DLD1 (cell line): ENCODE results near the gene GCN1.
"Not testable (repeated sequence)": the region's sequence is repeated elsewhere in the genome, so short reads cannot be mapped to it uniquely, and the experiment has no call there.

Experiments
- in situ Hi-C: cut with HindIII; loops from 2 replicates; pipeline ENCODE4 v1.10.0; 2017; ENCODE audit warnings: low sequenced_read_pairs

The GCN1 gene

DNA sequence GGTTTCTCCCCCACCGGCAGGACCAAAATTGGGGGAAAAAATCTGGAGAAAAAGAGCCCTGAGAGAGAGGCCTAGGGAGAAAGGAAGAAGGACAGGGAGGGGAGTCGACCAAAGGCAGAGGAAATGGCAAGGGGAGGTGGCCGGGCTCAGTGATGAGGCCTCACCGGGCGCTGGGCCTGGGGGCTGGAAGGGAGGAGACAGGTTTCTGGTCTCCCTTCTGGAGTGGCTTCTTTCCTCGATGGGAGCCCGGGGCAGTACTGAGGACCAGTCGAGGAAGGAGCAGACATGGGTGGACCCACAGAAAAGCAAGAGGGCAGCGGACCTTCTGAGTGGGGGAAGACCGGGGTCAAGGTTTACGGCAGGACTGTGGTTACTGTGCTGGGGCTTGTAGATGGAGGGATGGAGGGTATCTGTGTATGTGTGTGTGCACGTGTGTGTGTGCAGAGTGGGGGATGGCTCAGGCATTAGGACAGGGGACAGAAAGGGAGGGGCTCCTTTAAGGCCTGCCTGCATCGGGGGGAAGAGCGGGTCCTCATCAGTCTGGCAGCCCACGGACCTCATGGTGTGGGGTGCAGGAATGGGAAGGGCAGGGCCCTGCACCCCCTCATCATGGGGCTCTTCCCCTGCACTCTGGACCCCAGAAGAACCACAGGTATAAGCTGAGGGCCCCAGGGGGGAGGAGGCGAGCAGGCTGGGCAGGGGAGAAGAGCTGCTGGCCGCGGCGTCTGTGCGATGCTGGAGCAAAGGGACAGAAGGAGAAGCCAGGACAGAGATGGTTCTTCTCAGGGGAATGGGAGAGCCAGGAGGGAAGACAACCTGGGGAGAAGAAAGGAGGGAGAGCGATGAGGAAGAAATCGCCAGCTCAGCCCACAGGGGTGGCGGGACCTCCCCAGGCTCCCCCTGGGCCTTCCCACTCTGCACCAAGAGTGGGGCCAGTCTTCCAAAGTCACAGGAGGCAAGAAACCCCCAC, 21.5 kb upstream of the GCN1 start:
- in situ Hi-C loops, result no loop called here

DNA sequence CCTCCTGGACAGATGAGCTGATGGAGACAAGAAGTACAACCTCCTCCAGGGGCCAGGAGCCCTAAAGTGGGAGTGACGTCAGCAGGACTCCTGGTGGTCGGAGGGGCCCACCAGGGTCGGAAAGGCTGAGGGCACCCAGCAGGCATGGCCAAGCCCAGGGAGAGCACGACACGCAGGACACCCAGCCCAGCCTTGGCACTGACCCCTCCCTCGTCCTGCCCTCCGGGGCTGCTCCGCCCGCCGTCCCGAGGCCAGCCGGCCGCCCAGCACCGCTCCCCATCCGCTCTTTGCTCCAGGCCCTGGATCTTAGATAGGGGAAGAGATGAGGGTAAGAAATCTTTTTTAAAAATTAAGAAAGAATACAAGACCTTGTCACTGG, 20.8 kb upstream of the GCN1 start:
- in situ Hi-C loops, result no loop called here

DNA sequence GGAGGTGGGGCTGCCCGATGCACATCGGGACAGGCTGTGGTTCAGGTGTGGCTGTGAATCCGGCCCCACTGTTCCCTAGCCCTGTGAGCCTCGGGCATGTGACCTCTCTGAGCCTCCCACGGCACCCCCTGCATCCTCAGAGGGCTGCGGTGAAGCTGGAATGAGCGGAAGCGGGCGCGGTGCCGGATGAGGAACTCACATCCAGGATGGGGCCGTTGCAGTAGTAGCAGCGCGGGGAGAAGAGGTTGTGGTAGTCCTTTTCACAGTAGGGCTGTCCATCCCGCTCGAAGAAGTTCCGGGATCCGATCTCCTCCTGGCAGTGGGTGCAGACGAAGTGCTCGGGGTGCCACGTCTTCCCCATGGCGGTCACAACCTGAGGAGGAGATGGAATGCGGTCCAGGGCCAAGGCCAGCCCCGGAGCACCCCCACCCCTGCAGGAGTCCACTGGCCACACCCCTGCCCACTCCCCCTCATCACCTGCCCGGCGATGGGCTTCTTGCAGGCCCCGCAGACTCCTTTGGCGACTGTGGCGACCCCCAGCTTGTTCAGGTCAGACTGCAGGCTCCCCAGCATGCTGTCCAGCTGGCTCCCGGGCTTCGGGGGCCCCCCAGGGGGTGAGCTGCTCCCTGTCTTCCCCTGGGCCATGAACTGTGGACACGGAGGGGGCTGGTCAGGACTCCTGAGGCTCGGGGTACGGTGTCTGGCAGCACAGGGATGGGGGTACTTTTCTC, 20.3 kb upstream of the GCN1 start:
- in situ Hi-C loops, result no loop called here

DNA sequence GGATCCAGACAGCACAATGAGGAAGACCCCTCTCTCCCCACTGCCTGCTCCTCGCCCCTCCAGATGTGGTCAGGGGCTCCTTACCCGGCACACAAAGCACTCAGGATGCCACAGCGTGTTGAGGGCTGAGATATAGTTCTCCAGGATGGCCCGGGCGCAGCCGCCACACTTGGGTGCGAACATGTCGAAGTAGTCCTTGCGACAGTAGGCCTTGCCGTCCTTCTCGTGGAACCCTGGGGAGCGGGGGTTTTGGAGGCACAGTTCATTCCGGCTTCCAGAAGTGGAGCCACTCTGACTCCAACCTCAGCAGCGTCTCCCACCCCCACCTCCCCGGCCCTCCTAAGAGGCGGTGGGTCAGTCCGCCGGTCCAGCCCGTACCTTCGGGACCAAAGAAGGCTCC, 19.2 kb upstream of the GCN1 start:
- in situ Hi-C loops, result no loop called here

DNA sequence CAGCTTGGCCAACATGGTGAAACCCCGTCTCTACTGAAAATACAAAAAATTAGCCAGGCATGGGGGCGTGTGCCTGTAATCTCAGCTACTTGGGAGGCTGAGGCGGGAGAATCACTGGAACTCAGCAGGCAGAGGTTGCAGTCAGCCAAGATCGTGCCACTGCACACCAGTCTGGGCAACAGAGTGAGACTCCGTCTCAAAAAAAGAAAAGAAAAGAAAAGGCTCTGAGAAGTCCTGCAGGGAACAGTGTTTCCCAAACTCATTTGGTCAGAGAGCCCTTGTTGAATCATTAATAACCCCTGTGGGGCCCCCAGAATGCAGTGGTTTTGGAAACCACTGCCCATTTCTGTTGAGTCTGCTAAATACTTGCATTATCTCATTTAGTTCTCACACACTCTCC, 18.7 kb upstream of the GCN1 start:
- in situ Hi-C loops, result not testable (repeated sequence)

DNA sequence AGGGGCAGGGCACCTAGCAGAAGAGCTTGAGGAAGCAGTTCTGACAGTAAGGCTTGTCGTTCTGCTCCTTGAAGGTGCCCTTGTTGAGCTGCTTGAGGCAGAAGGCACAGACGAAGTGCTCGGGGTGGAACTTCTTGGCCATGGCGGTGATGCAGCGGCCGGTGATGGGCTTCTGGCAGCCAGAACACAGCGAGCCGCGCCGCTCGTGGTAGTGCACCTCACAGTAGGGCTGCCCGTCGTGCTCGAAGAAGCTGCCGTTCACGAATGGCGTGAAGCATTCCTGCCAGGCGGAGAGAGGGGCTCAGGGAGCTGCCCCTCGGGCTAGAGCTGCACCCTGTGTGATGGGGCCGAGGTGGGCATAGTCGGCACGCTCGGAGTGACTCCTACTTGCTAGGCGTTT, 17.8 kb upstream of the GCN1 start:
- in situ Hi-C loops, result no loop called here

DNA sequence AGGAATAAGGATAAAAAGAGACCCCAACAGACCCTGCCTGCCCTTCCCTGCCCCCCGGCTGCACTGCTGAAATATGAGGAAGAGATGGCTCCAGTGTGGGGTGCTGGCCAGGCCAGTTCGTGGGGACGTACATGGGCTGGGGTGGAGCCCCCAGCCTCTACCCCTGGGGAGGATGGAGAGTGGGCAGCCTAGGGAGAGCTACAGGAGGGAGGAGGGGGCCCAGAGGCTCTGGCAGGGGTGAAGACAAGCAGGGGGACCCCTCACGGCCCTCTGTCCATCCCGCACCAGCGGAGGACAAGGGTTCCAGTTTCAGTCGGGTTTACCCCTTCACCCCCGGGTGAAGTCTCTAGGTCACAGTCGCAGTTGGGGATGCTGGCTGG, 17.4 kb upstream of the GCN1 start:
- in situ Hi-C loops, result no loop called here

DNA sequence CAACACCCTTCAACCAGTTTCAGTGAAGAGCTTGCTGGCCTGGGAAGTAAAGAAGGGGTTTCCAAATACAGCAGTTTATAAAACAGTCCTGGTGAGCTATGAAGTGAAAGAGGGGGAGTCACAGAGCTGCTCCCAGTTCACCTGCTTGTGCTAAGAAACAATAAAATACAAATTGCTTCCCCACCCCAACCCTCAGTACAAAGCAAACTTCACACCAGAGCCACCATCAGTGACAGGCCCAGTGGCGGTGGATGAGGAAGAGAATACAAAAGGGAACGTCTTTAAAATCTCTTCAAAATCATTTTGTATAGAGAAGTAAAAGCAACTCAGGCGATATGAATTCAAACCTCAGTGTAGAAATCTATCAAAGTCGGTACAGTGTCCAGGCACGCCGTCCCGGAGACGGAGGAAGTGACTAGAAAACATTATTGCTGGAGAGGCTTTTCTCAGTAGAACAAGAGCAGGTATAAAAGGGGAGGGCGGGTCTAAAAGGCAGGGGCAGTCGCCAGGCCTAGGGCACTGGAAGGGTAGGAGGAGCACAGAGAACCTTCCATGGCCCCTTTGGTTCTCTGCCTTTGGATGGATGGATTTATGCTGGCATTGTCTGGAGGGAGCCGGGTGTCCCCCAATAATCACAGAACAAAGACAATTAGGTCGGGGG, 16.9 kb upstream of the GCN1 start:
- in situ Hi-C loops, result no loop called here

DNA sequence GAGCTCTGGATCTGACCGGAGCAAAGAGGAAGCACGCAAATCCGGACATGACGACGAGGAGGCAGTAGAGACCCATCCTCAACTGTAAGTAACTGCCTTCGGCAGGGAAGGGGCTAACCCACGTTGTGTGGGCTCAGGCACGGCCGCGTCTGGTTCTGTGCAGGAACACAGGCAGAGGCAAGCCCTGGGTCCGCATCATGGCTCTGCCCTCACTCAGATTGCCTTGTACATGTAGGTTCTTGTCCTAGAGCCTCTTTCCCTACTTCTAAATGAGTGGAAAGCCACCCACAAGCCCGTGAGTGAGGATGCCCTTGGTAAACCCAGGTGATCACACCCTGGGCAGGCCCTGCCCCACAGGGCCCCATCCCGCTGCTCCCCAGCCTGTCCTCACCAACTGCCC, 15.3 kb upstream of the GCN1 start:
- in situ Hi-C loops, result no loop called here

DNA sequence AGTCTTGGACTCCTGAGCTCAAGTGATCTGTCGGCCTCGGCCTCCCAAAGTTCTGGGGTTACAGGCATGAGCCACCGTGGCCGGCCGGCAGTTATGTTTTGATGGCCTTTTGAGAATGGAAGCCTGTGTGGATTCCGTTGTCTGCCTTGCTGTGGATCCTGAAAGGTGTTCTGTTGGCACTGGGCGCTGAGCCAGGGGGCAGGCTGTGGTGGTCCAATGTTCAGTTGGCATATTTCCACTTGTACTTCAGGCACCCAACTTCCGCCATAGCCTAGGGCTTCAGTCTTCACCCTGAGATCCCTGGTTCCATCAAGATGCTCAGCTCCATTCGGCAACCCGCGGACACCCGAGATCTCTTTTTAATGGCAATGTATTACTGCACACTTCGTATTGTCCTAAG, 12.7 kb upstream of the GCN1 start:
- in situ Hi-C loops, result no loop called here

DNA sequence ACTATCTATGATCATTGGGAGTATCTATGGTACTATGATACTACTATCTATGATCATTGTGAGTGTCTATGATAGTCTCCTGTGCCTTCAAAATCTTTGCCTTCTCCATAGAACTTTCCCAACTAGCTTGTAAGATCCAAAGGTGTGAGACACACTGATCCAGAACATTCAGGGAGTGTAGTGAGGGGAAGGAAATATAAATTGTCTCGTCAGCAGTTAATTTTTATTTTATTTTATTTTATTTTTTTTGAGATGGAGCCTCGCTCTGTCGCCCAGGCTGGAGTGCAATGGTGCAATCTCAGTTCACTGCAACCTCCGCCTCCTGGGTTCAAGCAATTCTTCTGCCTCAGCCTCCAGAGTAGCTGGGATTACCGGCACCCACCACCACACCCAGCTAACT, 12.3 kb upstream of the GCN1 start:
- in situ Hi-C loops, result not testable (repeated sequence)

DNA sequence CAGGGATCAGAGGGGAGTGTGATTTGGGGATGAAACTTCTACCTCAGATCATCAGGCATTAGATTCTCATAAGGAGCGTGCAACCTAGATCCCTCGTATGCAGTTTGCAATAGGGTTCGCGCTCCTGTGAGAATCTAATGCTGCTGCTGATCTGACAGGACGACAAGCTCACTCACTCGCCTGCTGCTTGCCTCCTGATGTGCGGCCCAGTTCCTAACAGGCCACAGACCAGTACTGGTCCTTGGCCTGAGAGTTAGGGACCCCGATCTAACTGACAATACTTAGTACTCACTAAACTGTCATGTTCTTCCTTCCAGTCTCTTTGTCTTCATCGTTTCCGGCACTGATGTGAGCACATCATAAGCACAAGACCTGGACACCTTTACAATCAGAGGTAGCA, 11.7 kb upstream of the GCN1 start:
- in situ Hi-C loops, result no loop called here

DNA sequence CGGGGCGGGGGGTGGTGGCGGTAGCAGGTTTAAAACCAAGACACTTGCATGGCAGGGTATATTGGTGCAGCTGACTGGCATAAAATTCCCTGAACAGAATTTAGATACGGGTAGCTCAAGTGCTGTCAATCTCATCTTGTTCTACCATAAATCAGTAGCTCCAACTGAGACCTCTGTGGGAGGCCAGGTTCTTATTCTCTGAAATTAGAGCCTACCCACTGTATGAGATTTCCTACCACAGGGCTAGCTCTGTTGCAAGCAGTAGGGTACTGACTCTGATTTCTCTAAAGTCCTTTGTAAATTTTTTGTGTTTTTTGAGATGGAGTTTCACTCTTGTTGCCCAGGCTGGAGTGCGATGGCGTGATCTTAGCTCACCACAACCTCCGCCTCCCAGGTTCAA, 9.7 kb upstream of the GCN1 start:
- in situ Hi-C loops, result no loop called here

DNA sequence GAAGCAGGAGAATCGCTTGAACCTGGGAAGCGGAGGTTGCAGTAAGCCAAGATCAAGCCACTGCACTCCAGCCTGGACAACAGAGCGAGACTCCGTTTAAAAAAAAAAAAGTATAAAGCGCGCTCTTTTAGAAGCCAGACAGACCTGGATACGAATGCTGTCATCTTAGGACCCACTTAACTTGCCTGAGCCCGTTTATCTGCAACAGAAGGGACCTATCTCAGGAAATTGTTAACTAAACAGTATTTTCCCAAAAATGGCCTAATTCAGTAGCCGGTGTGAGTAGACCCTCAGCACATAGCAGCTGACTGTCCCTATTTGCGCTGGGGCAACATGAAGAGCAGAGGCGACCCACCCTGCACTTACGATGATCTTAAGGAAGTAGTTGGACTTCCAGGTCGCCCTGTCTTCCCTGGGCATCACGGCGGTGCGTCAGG, 5.9 kb upstream of the GCN1 start:
- in situ Hi-C loops, result no loop called here

DNA sequence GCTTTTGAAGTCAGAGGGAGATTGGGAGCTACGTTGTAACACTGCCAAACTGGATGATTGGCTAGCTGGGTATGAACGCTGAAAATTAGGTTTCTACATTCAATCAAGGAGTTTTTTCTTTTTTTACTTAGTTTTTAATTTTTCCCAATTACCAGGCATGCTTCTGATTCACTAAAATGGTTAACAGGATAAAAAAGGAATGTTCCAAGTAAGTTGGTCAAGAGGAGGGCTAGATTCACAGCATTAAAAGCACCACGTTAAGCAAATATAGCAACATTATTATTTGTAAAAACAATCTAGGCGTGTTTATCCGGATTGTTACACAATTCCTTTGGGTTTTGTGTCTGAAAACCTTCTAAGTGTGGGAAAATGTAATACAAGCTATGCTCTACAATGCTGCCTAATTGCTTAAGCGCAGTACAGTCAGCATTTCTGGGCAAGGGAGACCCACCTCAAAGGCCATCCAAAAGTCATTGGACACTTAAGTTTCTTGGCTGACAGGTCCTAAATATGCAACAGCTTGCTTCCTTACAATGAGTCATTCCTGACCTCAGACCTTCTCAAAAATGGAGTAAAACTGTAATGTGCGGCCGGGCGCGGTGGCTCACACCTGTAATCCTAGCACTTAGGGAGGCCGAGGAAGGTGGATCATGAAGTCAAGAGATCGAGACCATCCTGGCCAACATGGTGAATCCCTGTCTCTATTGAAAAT, 5.2 kb upstream of the GCN1 start:
- in situ Hi-C loops, result no loop called here

DNA sequence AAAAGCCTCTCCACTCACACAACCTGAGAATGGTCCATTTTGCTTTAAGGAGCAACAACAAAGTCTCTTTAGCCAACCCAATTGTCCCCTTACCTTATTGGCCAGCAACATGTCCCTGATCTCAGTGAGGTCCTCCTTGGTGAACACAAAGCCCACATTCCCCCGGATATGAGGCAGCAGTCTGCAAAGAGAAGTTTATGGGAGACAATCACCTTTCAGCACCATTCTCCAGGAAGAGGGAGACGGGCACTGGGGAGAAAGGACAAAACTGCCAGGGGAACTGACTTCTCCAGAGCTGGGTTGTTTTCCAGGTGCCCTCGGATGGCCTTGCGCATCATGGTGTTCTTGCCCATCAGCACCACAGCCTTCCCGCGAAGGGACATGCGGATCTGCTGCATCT, 4.5 kb upstream of the GCN1 start:
- in situ Hi-C loops, result no loop called here

DNA sequence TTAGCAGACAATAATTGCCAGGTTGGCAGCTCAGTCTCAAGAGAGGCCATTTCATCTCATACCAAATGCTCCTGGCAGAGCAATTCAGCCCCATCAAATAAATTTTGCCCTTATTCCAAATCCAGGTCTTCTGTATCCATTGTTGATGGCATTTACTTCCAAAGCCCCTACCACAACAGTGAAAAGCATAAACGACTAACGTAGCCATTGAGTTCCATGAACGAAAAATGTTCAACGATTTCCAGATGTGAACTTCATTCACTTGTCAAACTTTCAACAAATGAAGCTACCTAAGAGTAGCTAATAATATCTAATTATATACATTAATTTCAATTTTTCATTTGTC, 3.0 kb upstream of the GCN1 start:
- in situ Hi-C loops, result no loop called here

DNA sequence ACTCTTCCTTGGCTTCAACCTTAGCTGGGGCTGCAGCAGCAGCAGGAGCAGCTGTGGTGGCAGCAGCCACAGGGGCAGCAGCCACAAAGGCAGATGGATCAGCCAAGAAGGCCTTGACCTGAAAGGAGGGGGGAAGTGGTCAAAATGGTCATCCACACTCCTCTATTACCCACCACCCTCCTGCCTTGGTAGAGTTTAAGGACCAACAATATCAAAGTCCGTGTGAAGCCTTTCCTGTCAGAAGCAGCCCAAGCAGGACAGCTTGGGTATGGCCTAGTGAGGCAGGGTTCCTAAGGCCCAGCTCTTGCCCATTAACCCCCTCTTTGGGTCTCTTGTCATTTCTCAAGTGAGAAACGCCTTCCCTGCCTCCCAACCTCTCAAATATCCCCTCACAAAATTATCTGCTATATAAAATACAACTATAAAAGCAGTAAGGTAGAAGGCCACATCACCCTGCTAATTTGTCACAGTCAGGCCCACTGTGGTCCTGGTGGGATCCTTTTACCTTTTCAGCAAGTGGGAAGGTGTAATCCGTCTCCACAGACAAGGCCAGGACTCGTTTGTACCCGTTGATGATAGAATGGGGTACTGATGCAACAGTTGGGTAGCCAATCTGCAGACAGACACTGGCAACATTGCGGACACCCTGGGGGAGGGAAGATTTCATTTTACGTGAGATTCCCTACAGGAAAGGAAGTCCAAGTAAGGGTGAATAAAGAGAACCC, 2.5 kb upstream of the GCN1 start:
- in situ Hi-C loops, result not testable (repeated sequence)

DNA sequence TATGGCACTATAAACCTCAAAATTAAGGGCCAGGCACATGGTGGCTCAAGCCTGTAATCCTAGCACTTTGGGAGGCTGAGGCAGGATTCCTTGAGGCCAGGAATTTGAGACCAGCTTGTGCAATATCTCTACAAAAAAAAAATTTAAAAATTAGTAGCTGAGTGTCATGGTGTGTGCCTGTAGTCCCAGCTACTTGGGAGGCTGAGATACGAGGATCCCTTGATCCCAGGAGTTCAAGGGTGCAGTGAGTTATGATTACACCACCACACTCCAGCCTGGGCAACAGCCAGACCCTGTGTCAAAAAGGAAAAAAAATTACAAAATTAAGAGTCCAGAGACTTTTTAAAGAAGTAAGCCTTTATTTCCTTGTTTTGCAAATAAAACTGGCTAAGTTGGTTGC, 1.8 kb upstream of the GCN1 start:
- in situ Hi-C loops, result no loop called here

DNA sequence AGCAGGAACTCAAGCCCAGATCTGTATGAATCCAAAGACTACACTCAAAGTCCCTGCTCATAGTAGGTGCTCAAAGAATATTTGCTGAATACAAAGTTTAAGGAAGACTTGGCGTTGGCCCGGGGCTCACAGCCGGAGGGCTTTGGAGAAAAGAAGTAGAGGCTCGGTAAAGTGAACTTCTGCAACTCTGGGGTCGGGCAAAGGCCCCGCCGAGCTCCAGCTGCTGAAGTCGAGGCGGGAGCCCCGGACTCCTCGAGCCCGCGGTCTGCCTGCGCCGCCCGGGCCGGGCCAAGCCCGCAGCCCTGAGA, 335 bp downstream of the GCN1 start:
- in situ Hi-C loops, result no loop called here

DNA sequence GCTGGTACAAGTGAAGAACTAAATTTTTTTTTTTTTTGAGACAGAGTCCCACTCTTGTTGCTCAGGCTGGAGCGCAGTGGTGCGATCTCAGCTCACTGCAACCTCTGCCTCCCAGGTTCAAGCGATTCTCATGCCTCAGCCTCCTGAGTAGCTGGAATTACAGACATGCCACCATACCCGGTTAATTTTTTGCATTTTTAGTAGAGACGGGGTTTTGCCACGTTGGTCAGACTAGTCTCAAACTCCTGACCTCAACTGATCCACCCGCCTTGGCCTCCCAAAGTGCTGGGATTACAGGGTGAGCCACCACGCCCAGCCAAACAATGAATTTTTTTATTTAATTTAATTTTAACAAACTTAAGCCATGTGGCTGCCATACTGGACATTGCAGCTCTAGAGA, 1.2 kb downstream of the GCN1 start:
- in situ Hi-C loops, result not testable (repeated sequence)
